ENCODE measurements around the gene UBE2R2. TPM values are rescaled to one million over a fixed set of nuclear protein-coding genes. Genes with fewer than 3 reads are reported as not detected.
"Not testable (repeated sequence)": the region's sequence is repeated elsewhere in the genome, so short reads cannot be mapped to it uniquely, and the experiment has no call there.

The UBE2R2 gene
- polyA plus RNA-seq, 1 experiment, result 18.3 TPM

GRCh38 chr9:33787839-33788238 is 29.1 kb upstream of the UBE2R2 start:
- CTCF ChIA-PET, result interaction anchor here (0.6 to 3.0 kb wide), 4 partner anchors 9 to 49 kb away, joined by 3 to 15 read pairs (median 4); no protein-coding TSS in a partner anchor
- H3K36me3 ChIP-seq (ENCODE audit: control insufficient read depth, insufficient read depth, low read length), result no peaks in the 10 kb centered on the region
- TF ChIP-seq CTCF (IDR thresholded peaks at IDR 0.05; ENCODE audit: insufficient read depth, low read depth, low read length), result no peak
- POLR2A ChIA-PET, result no interaction called here
- H3K27me3 ChIP-seq (ENCODE audit: control insufficient read depth, insufficient read depth, low read length), result no peaks in the 10 kb centered on the region
- no peak overlapping the region for H3K4me3 ChIP-seq (ENCODE audit: low read depth, low read length)
- DNase-seq (ENCODE audit: low read depth), result no peak

- CTCF ChIA-PET, result interaction anchor here (0.6 to 1.2 kb wide), 3 partner anchors 11 to 55 kb away, joined by 3 to 4 read pairs (median 3); no protein-coding TSS in a partner anchor
These were observed 27.5 kb upstream of the UBE2R2 start for GRCh38 chr9:33789429-33789828.

GRCh38 chr9:33791117-33791516 is 25.8 kb upstream of the UBE2R2 start:
- H3K27me3 ChIP-seq (ENCODE audit: control insufficient read depth, insufficient read depth, low read length), result no peaks in the 10 kb centered on the region
- ChIA-PET POLR2A (no interaction called here), CTCF (interaction anchor here (2.4 kb wide), 1 partner anchor 13 kb away, joined by 12 read pairs; no protein-coding TSS in a partner anchor)
- no peak for TF ChIP-seq CTCF (IDR thresholded peaks at IDR 0.05; ENCODE audit: insufficient read depth, low read depth, low read length)
- no peaks in the 10 kb centered on the region for H3K36me3 ChIP-seq (ENCODE audit: control insufficient read depth, insufficient read depth, low read length)
- no peak for DNase-seq (ENCODE audit: low read depth)
- H3K4me3 ChIP-seq (ENCODE audit: low read depth, low read length), result no peak overlapping the region

More at GRCh38 chr9:33789429-33789828, 27.5 kb upstream of the UBE2R2 start:
- H3K27me3 ChIP-seq (ENCODE audit: control insufficient read depth, insufficient read depth, low read length); POLR2A ChIA-PET; H3K36me3 ChIP-seq (ENCODE audit: control insufficient read depth, insufficient read depth, low read length); H3K4me3 ChIP-seq (ENCODE audit: low read depth, low read length); DNase-seq (ENCODE audit: low read depth): not testable (repeated sequence)

GRCh38 chr9:33793496-33793895 is 23.5 kb upstream of the UBE2R2 start:
- H3K27me3 ChIP-seq (ENCODE audit: control insufficient read depth, insufficient read depth, low read length); H3K36me3 ChIP-seq (ENCODE audit: control insufficient read depth, insufficient read depth, low read length); H3K4me3 ChIP-seq (ENCODE audit: low read depth, low read length); POLR2A ChIA-PET; DNase-seq (ENCODE audit: low read depth): not testable (repeated sequence)
- CTCF ChIA-PET, result interaction anchor here (0.9 to 4.6 kb wide), 2 partner anchors 15 to 20 kb away, joined by 3 to 17 read pairs; no protein-coding TSS in a partner anchor

- no peak for TF ChIP-seq CTCF (IDR thresholded peaks at IDR 0.05; ENCODE audit: insufficient read depth, low read depth, low read length)
- no peak for DNase-seq (ENCODE audit: low read depth)
- Histone ChIP-seq H3K4me3 (ENCODE audit: low read depth, low read length) (no peak overlapping the region), H3K27me3 (ENCODE audit: control insufficient read depth, insufficient read depth, low read length) (no peaks in the 10 kb centered on the region; the same call in 1 of the 2 replicates), H3K36me3 (ENCODE audit: control insufficient read depth, insufficient read depth, low read length) (no peaks in the 10 kb centered on the region)
- POLR2A ChIA-PET, result no interaction called here
- CTCF ChIA-PET, result interaction anchor here (0.9 to 4.6 kb wide), 2 partner anchors 16 to 19 kb away, joined by 3 to 17 read pairs; no protein-coding TSS in a partner anchor
These were observed 22.4 kb upstream of the UBE2R2 start for GRCh38 chr9:33794560-33794959.

GRCh38 chr9:33795281-33795680 is 21.7 kb upstream of the UBE2R2 start, which contains the start of gene PRSS3:
Gene PRSS3 (plus strand): TSS chr9:33795561. CDS start chr9:33795574, 13 bp downstream.
- Histone ChIP-seq H3K27me3 (ENCODE audit: control insufficient read depth, insufficient read depth, low read length) (no peaks in the 10 kb centered on the region; the same call in 1 of the 2 replicates), H3K4me3 (ENCODE audit: low read depth, low read length) (no peak within 1 kb of the TSS), H3K36me3 (ENCODE audit: control insufficient read depth, insufficient read depth, low read length) (no peaks in the 10 kb centered on the region)
- no peak for DNase-seq (ENCODE audit: low read depth)
- POLR2A ChIA-PET, result no interaction called here
- CTCF ChIA-PET, result interaction anchor here (1.0 to 4.6 kb wide), 3 partner anchors 12 to 18 kb away, joined by 3 to 17 read pairs (median 3); no protein-coding TSS in a partner anchor
- TF ChIP-seq CTCF (IDR thresholded peaks at IDR 0.05; ENCODE audit: insufficient read depth, low read depth, low read length), result no peak
